Activated naive CD4-positive, alpha-beta T cell treated with anti-CD3 and anti-CD28 coated beads for 36 hours (primary cell): ENCODE data around the gene SCMH1. TPM values are rescaled to one million over a fixed set of nuclear protein-coding genes. Genes with fewer than 3 reads are reported as not detected.

Experiments used
- CTCF ChIA-PET: fragments of 350-600 bp; sonication (Branson Sonifier 250); formaldehyde crosslinking; loops from one replicate; lab custom pipeline; 2021; ENCODE audit warnings: antibody characterized with exemption; lab: Charles Lee
- DNase-seq: peaks from one replicate; pipeline ENCODE4 v3.0.0-alpha.2; 2020
- H3K27ac Mint-ChIP-seq: one replicate; pipeline ENCODE4 v1.8.0; 2021; ENCODE audit warnings: mild to moderate bottlenecking, mixed read lengths
- H3K27me3 Mint-ChIP-seq: one replicate; pipeline ENCODE4 v1.8.0; 2021; ENCODE audit warnings: low read depth, mixed read lengths
- H3K36me3 Mint-ChIP-seq: one replicate; pipeline ENCODE4 v1.8.0; 2021; ENCODE audit warnings: low read depth, mixed read lengths
- H3K4me1 Mint-ChIP-seq: one replicate; pipeline ENCODE4 v1.8.0; 2021; ENCODE audit warnings: low read depth, mixed read lengths
- H3K4me3 Mint-ChIP-seq: one replicate; pipeline ENCODE4 v1.8.0; 2021; ENCODE audit warnings: mild to moderate bottlenecking, moderate library complexity, mixed read lengths
- H3K9me3 Mint-ChIP-seq: one replicate; pipeline ENCODE4 v1.8.0; 2021; ENCODE audit warnings: mixed read lengths
- intact Hi-C: fragments of 100-400 bp; cut with micrococcal nuclease; formaldehyde crosslinking; loops from one replicate; pipeline ENCODE4 v1.15.1; 2023
- total RNA-seq, 2 experiments: library from RNA; stranded (reverse); gene quantifications; one replicate each; pipeline ENCODE4 v1.2.3, GENCODE V29; 2021

The SCMH1 gene
- total RNA-seq, 2 experiments from 2014 or later = 17.8 to 20.7 TPM

GRCh38 chr1:40981691-40982448 lies 260.2 kb downstream of the SCMH1 start:
- peaks cover 57% of the 10 kb centered on the region for H3K4me1 Mint-ChIP-seq
- H3K27ac Mint-ChIP-seq = no peak overlapping the region
- CTCF ChIA-PET = interaction anchor here (0.7 kb wide), 1 partner anchor 22 kb away, joined by 3 read pairs; no protein-coding TSS in a partner anchor
- DNase-seq = no peak
- no peaks in the 10 kb centered on the region for H3K27me3 Mint-ChIP-seq
- intact Hi-C loops = loop anchor here (10.0 kb wide), 1 partner anchor 813 kb away; no protein-coding TSS in a partner anchor
- H3K4me3 Mint-ChIP-seq = no peak overlapping the region
- H3K36me3 Mint-ChIP-seq = peaks cover 52% of the 10 kb centered on the region
- no peaks in the 10 kb centered on the region for H3K9me3 Mint-ChIP-seq

GRCh38 chr1:40980453-40981121 lies 261.5 kb downstream of the SCMH1 start:
- DNase-seq = peak; percentile 74
- H3K36me3 Mint-ChIP-seq = peaks cover 40% of the 10 kb centered on the region
- peak overlapping the region; percentile 82 for H3K4me3 Mint-ChIP-seq
- no peaks in the 10 kb centered on the region for H3K27me3 Mint-ChIP-seq
- no peaks in the 10 kb centered on the region for H3K9me3 Mint-ChIP-seq
- H3K27ac Mint-ChIP-seq = peak overlapping the region; percentile 84
- intact Hi-C loops = loop anchor here (10.0 kb wide), 1 partner anchor 814 kb away; no protein-coding TSS in a partner anchor
- peaks cover 49% of the 10 kb centered on the region for H3K4me1 Mint-ChIP-seq
- CTCF ChIA-PET = interaction anchor here (0.8 to 2.8 kb wide), 3 partner anchors 28 to 32 kb away, joined by 3 to 6 read pairs (median 4); no protein-coding TSS in a partner anchor

- intact Hi-C loops = loop anchor here (10.0 kb wide), 1 partner anchor 815 kb away; no protein-coding TSS in a partner anchor
- peak overlapping the region; percentile 82 for H3K4me3 Mint-ChIP-seq
- DNase-seq = no peak
- peak overlapping the region; percentile 84 for H3K27ac Mint-ChIP-seq
- CTCF ChIA-PET = interaction anchor here (0.8 to 2.8 kb wide), 3 partner anchors 27 to 32 kb away, joined by 3 to 6 read pairs (median 4); no protein-coding TSS in a partner anchor
- peaks cover 45% of the 10 kb centered on the region for H3K4me1 Mint-ChIP-seq
- peaks cover 35% of the 10 kb centered on the region for H3K36me3 Mint-ChIP-seq
- H3K9me3 Mint-ChIP-seq = no peaks in the 10 kb centered on the region
- no peaks in the 10 kb centered on the region for H3K27me3 Mint-ChIP-seq
These were observed 262.0 kb downstream of the SCMH1 start for GRCh38 chr1:40980068-40980452.

GRCh38 chr1:40979241-40980067 lies 262.7 kb downstream of the SCMH1 start, which contains the start of gene CTPS1:
TSS of gene CTPS1 (plus strand) at chr1:40979696. CDS start at chr1:40983291, 3,595 bp downstream.
- peak within 1 kb of the TSS; percentile 84 for H3K27ac Mint-ChIP-seq
- intact Hi-C loops = loop anchor here (1.0 to 10.0 kb wide), 4 partner anchors 24 to 815 kb away; partner anchors contain the start of genes CITED4 and NFYC
- CTCF ChIA-PET = interaction anchor here (0.8 to 2.8 kb wide), 4 partner anchors 24 to 31 kb away, joined by 3 to 6 read pairs (median 4); no protein-coding TSS in a partner anchor
- peaks cover 40% of the 10 kb centered on the region for H3K4me1 Mint-ChIP-seq
- no peaks in the 10 kb centered on the region for H3K27me3 Mint-ChIP-seq
- peaks cover 30% of the 10 kb centered on the region for H3K36me3 Mint-ChIP-seq
- no peaks in the 10 kb centered on the region for H3K9me3 Mint-ChIP-seq
- H3K4me3 Mint-ChIP-seq = peak within 1 kb of the TSS; percentile 82
- DNase-seq = peak; percentile 96

GRCh38 chr1:40978886-40979240 lies 263.2 kb downstream of the SCMH1 start:
- H3K9me3 Mint-ChIP-seq = no peaks in the 10 kb centered on the region

DNA sequence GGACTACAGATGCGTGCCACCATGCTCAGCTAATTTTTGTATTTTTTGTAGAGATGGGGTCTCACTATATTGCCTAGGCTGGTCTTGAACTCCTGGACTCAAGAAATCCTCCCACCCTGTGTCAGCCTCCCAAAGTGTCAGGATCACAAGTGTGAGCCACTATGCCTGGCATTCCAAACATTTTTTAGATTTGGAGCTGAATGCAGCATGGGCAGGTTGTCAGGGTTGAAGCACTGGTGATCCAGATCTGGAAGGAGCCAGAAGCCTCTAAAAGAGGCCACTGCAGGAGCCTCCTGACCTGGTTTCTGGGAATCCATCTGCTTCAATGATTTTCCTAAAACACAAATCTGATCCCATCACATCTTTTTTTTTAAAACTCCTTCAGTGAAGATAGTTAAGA lies 264.4 kb downstream of the SCMH1 start:
- H3K4me1 Mint-ChIP-seq = peaks cover 23% of the 10 kb centered on the region
- peaks cover 17% of the 10 kb centered on the region for H3K36me3 Mint-ChIP-seq
- H3K27ac Mint-ChIP-seq = no peak overlapping the region
- DNase-seq = no peak
- no peak overlapping the region for H3K4me3 Mint-ChIP-seq
- CTCF ChIA-PET = no interaction called here
- H3K27me3 Mint-ChIP-seq = no peaks in the 10 kb centered on the region
- H3K9me3 Mint-ChIP-seq = no peaks in the 10 kb centered on the region
- intact Hi-C loops = loop anchor here (2.0 kb wide), 1 partner anchor 287 kb away; the partner anchor contains the start of gene NFYC

More at GRCh38 chr1:40978886-40979240, 263.2 kb downstream of the SCMH1 start:
- H3K27me3 Mint-ChIP-seq = no peaks in the 10 kb centered on the region
- peak overlapping the region; percentile 84 for H3K27ac Mint-ChIP-seq
- H3K4me3 Mint-ChIP-seq = peak overlapping the region; percentile 81
- DNase-seq = no peak
- CTCF ChIA-PET = interaction anchor here (1.3 to 2.8 kb wide), 2 partner anchors 24 to 29 kb away, joined by 3 to 6 read pairs; no protein-coding TSS in a partner anchor
- H3K36me3 Mint-ChIP-seq = peaks cover 24% of the 10 kb centered on the region
- intact Hi-C loops = loop anchor here (1.0 to 2.0 kb wide), 3 partner anchors 24 to 288 kb away; partner anchors contain the start of genes CITED4 and NFYC
- peaks cover 34% of the 10 kb centered on the region for H3K4me1 Mint-ChIP-seq

Other genes with a start within 250 kb of the SCMH1 start
- gene SLFNL1, start 220.6 kb downstream of the SCMH1 start, total RNA-seq = under 1 TPM; 0.10 to 0.12 TPM
- gene FOXO6, start 119.1 kb upstream of the SCMH1 start, total RNA-seq = under 1 TPM in 1 of 2 experiments, not detected in 1; 0.15 TPM
- not detected for gene EDN2, start 242.4 kb upstream of the SCMH1 start, total RNA-seq